ENCODE data around the gene HAUS5. TPM values are rescaled to one million over a fixed set of nuclear protein-coding genes. Genes with fewer than 3 reads are reported as not detected.

Gene HAUS5
- total RNA-seq, 4 donors from 2014 or later = 4.0 to 7.3 (median 5.1) TPM

DNA sequence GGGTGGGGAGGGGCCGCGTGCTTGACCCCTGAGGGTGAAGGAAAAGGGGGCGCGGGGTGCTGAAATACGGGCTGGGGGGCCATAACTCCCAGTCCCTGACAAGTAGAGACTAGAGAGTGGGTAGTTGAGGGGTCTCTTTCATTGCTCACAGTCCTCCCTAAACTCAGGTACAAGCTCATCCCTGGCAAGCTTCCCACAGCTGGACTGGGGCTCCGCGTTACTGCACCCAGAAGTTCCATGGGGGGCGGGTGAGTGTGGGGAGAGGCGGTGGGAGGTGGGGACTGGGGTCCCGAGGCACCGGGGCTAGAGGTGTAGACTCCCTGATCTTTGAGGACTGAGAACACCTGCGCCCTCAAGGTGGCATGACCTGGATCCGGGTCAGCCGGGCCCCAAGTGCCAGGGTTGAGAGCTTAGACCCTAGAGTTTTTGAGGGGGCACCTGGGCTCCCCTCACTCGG lies 30.3 kb downstream of the HAUS5 start:
- DNase-seq (ENCODE audit: low spot score) (no peak), ATAC-seq (ENCODE audit: low FRiP score) (no peak)
- no peak for TF ChIP-seq CTCF (IDR thresholded peaks at IDR 0.05)

DNA sequence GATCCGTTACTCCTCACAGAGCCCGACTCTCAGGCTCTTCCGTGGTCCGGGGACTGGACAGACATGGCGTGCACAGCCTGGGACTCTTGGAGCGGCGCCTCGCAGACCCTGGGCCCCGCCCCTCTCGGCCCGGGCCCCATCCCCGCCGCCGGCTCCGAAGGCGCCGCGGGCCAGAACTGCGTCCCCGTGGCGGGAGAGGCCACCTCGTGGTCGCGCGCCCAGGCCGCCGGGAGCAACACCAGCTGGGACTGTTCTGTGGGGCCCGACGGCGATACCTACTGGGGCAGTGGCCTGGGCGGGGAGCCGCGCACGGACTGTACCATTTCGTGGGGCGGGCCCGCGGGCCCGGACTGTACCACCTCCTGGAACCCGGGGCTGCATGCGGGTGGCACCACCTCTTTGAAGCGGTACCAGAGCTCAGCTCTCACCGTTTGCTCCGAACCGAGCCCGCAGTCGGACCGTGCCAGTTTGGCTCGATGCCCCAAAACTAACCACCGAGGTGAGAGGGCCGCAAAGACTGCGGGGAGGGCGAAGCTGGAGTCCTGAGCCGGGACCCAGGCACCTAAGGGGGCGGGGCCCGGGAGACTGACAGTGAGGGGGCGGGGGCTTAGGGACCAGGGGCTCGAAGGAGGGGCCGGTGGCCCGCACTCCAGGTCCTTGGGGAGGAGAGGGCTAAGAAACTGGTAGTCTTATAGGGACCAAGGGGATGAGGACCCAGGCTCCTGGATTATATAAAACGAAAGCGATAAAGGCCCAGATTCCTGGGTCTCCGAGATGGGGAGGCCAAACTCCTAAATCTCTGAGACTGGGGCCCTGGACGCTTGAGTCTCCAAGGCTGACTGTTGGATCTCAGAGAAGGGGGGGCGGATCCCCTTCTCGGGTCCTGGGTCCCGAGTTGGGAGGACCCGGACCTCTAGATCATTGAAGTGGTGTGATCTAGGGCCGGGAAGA lies 31.0 kb downstream of the HAUS5 start:
- no peak for TF ChIP-seq CTCF (IDR thresholded peaks at IDR 0.05)
- peak; percentile 55 for DNase-seq (ENCODE audit: low spot score)
- peak; percentile 48 for ATAC-seq (ENCODE audit: low FRiP score)

- TF ChIP-seq CTCF (IDR thresholded peaks at IDR 0.05) = no peak
- peak; percentile 93 for ATAC-seq (ENCODE audit: low FRiP score)
Observed at GRCh38 chr19:35644206-35644986, 31.9 kb downstream of the HAUS5 start.

DNA sequence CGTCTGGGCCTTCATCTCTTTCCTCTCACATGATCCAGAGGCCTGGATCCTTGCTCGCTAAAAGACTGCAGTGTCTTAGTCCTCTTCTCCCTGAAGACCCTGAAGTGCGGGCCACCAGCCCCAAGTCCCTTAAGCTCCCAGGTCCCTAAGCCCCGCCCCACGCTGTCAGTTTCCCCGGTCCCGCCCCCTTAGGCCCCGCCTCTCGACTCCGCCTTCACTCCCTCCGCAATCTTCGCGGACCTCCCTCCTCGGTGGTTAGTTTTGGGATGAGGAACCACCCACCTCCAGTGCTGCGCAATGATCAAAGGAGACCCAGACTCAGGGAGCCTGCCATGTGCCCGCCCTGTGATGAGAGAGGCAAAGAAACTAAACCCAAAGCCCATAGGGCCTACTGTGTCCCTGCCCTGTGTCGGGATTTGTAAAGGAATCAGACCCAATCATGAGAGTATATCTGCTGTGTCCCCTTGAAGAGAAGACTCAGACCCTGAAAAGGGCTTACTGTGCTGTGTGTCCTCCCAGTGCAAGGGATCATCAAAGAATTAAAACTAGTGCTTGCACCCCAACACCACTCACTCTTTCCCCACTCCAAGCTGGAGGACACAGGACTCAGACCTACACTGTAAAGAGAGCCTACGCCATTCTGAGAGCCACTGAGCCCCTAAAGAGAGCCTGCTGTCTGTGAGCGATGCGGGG lies 32.6 kb downstream of the HAUS5 start:
- peak; percentile 27 for ATAC-seq (ENCODE audit: low FRiP score)
- no peak for TF ChIP-seq CTCF (IDR thresholded peaks at IDR 0.05)
- DNase-seq (ENCODE audit: low spot score) = peak; percentile 79

More at GRCh38 chr19:35644206-35644986, 31.9 kb downstream of the HAUS5 start:
- peak; percentile 73 for DNase-seq (ENCODE audit: low spot score)

DNA sequence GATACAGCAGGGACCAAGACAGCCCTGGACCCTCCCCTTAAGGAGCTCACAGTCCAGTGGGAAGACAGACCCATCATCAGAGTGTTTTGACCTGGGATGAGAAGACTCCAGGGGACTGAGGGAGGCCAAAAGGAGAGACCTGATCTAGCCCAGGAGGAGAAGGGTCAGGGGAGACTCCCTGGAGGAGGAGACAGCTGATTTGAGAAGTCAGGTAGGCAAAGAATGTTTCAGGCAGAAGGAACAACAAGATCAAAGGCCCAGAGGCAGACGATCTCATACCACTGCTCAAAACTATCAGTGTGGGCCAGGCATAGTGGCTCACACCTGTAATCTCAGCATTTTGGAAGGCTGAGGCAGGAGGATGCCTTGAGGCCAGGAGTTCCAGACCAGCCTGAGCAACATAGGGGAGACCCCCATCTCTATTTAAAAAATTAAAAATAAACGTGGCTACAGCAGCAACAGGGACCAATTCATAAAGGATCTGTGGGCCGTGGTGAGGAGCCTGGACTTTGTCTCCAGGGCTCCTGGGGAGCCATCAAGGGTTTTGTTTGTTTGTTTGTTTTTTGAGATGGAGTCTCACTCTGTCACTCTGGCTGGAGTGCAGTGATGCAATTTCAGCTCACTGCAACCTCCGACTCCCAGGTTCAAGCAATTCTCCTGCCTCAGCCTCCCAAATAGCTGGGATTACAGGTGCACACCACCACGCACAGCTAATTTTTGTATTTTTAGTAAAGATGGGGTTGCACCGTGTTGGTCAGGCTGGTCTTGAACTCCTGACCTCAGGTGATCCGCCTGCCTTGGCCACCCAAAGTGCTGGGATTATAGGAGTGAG lies 33.4 kb downstream of the HAUS5 start:
- ATAC-seq (ENCODE audit: low FRiP score) (no peak), DNase-seq (ENCODE audit: low spot score) (no peak)
- no peak for TF ChIP-seq CTCF (IDR thresholded peaks at IDR 0.05)

Data from omental fat pad (tissue), 4 donors.